Uterus (tissue), 4 donors: Measurements from ENCODE around the gene NDUFA11. TPM values are rescaled to one million over a fixed set of nuclear protein-coding genes. Genes with fewer than 3 reads are reported as not detected.

ENCODE experiments used
- DNase-seq, 2 donors: peaks; one replicate each; pipeline ENCODE4 v3.0.0-alpha.2; 2019 to 2020
- H3K27ac ChIP-seq, 2 donors: fragments of 200-600 bp; sonication (generic); 1 replicate in 1 of 2; 2 replicates in 1 of 2; pipeline ENCODE4 v1.5.1; 2016 to 2018
- H3K27me3 ChIP-seq, 2 donors: fragments of 200-600 bp; sonication (generic); one replicate each; pipeline ENCODE4 v1.5.1; 2018 to 2019; ENCODE audit warnings: control low read depth in 1 of 2
- H3K36me3 ChIP-seq, 2 donors: fragments of 200-600 bp; sonication (generic); one replicate each; pipeline ENCODE4 v1.5.1; 2019; ENCODE audit warnings: control low read depth in 1 of 2
- H3K4me1 ChIP-seq, 2 donors: fragments of 200-600 bp; sonication (generic); one replicate each; pipeline ENCODE4 v1.5.1; 2018 to 2019; ENCODE audit warnings: control low read depth in 1 of 2
- H3K4me3 ChIP-seq, 2 donors: fragments of 200-600 bp; sonication (generic); 1 replicate in 1 of 2; 2 replicates in 1 of 2; pipeline ENCODE4 v1.5.1; 2018 to 2019; ENCODE audit warnings: mild to moderate bottlenecking in 1 of 2
- H3K9me3 ChIP-seq, 2 donors: fragments of 200-600 bp; sonication (generic); one replicate each; pipeline ENCODE4 v1.5.1; 2019; ENCODE audit warnings: control low read depth in 1 of 2
- POLR2A ChIP-seq, 2 donors: fragments of 450-650 bp; IDR thresholded peaks; one replicate each; pipeline ENCODE4 v1.6.1; 2016; ENCODE audit warnings: antibody characterized with exemption in 2 of 2, mild to moderate bottlenecking in 1 of 2, moderate library complexity in 1 of 2
- intact Hi-C: fragments of 100-400 bp; cut with DNase I; formaldehyde crosslinking; loops from one replicate; pipeline ENCODE4 v1.15.1; 2023; ENCODE audit warnings: low total_unique reads
- total RNA-seq, 4 donors: library from RNA; depleted of rRNA in 3 of 4; stranded (reverse); fragments of >200 nt in 3 of 4; gene quantifications; one replicate each; pipeline versions ENCODE4 v1.1.0 to v1.2.4, GENCODE V29; 2014 to 2023
- TF ChIP-seq, protein P1 (sequence below), 4 experiments: fragments of 200-600 bp in 2 of 4; fragments of 450-650 bp in 2 of 4; sonication (generic) in 2 of 4; IDR thresholded peaks; one replicate each; pipeline ENCODE4 v1.5.1; 2016 to 2019; ENCODE audit warnings: antibody characterized with exemption in 4 of 4, mild to moderate bottlenecking in 2 of 4, moderate library complexity in 1 of 4
- donor health status: DM: yes; HTN: yes; CAD: no.

The NDUFA11 gene
- total RNA-seq, 4 donors from 2014 or later, result 68.7 to 261 (median 150) TPM

DNA sequence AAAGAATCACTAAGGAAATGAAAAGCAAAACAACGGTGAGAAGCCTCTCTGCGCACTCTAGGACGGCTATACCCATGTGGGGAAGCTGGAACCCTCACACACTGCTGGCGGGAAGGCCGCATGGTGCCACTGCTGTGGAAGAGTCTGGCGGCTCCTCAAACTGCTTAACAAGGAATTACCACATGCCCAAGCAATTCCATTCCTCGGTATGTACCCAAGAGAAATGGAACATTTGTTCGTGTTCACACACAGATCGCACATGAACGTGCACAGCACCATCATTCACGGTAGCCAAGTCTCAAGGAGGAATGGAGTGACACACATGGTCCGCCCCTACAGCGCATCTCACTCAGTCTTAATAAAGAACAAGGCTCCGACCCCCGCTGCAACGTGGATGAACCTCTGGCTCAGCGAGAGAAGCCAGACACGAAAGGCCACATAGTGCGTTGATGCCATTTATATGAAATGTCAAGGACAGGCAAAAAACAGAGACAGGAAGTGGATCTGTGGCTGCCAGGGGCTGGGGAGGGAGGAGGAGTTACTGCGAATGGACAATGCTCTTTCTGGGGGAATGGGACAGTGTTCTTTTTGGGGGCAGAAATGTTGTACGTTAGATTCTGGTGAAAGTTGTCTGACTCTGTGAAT lies 18.0 kb upstream of the NDUFA11 start:
- H3K4me3 ChIP-seq, result no peak overlapping the region
- DNase-seq, result no peak
- no peaks in the 10 kb centered on the region for H3K36me3 ChIP-seq
- TF ChIP-seq POLR2A (IDR thresholded peaks at IDR 0.05), result no peak
- TF ChIP-seq, protein P1, sequence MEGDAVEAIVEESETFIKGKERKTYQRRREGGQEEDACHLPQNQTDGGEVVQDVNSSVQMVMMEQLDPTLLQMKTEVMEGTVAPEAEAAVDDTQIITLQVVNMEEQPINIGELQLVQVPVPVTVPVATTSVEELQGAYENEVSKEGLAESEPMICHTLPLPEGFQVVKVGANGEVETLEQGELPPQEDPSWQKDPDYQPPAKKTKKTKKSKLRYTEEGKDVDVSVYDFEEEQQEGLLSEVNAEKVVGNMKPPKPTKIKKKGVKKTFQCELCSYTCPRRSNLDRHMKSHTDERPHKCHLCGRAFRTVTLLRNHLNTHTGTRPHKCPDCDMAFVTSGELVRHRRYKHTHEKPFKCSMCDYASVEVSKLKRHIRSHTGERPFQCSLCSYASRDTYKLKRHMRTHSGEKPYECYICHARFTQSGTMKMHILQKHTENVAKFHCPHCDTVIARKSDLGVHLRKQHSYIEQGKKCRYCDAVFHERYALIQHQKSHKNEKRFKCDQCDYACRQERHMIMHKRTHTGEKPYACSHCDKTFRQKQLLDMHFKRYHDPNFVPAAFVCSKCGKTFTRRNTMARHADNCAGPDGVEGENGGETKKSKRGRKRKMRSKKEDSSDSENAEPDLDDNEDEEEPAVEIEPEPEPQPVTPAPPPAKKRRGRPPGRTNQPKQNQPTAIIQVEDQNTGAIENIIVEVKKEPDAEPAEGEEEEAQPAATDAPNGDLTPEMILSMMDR (IDR thresholded peaks at IDR 0.05), result no peak
- no peak overlapping the region for H3K27ac ChIP-seq
- intact Hi-C loops, result no loop called here
- H3K27me3 ChIP-seq, result no peaks in the 10 kb centered on the region
- H3K4me1 ChIP-seq, result peaks cover 0 to 6% of the 10 kb centered on the region in 2 donors
- H3K9me3 ChIP-seq, result no peaks in the 10 kb centered on the region

DNA sequence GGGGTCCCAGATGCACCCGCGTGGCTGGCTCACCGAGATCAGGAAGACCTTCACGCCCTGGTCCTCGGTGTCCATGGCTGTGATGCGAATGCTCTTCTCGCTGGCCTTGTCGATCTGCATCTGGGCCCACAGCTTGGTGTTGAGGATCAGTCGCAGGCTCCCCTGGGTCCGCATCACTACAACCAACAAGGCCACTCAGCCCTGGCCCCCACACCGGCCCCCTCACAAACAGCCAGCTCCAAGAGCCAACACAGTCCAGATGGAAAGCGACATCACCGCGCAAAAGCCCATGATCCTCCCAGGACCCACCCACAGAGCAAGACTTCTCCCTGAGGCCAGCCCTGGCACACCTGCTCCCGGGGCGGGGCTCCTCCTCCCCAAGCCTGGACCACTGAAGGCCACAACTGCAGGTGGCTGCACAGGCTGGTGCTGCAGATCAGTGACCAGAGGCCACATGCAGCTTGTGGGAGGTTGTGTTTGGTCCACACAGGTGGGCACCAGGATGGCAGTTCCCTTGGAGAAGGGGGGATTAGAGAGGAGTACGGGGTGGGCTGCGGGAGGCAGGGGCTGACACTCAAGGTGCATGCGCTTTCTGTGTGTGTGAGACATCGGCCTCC lies 15.0 kb upstream of the NDUFA11 start:
- H3K27me3 ChIP-seq, result no peaks in the 10 kb centered on the region
- no peak for TF ChIP-seq POLR2A (IDR thresholded peaks at IDR 0.05)
- TF ChIP-seq, protein P1 (IDR thresholded peaks at IDR 0.05), result no peak
- intact Hi-C loops, result no loop called here
- no peak overlapping the region for H3K27ac ChIP-seq
- no peaks in the 10 kb centered on the region for H3K4me1 ChIP-seq
- DNase-seq, result no peak
- no peaks in the 10 kb centered on the region for H3K9me3 ChIP-seq
- no peaks in the 10 kb centered on the region for H3K36me3 ChIP-seq
- no peak overlapping the region for H3K4me3 ChIP-seq

DNA sequence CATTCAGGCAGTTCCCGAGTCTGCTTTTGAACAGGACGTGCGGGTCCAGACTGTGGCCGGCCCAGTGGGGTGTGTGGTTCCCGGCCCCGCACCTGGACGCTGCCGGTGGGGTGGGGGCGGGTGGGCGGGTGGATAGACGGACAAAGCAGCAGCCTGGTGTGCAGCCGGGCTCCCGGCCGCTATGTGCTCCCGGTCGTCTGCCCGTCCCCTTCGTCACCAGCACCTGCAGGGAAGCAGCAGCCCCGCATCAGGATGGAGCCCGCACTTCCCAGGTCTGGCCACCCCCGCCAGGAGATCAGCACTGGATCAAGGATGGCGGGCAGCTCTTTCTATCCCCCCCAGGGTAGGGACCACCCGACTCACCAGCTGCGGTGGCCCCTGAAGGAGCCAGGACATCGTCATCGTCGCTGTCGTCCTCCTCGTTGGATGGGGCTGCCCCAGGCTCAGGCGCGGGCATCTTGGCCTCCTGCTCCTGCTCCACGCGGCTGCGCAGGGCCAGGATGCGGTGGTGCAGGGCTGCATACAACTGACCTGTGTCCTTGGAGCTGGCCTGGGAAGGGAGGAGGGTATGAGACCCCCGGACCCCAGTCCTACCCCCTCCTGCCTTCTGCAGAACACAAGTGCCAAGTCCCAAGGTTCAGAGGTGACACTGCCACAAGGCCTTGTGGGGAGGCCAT lies 14.0 kb upstream of the NDUFA11 start:
- no peaks in the 10 kb centered on the region for H3K9me3 ChIP-seq
- H3K4me1 ChIP-seq, result no peaks in the 10 kb centered on the region
- intact Hi-C loops, result no loop called here
- no peaks in the 10 kb centered on the region for H3K36me3 ChIP-seq
- H3K4me3 ChIP-seq, result no peak overlapping the region
- no peak overlapping the region for H3K27ac ChIP-seq
- H3K27me3 ChIP-seq, result no peaks in the 10 kb centered on the region
- TF ChIP-seq, protein P1 (IDR thresholded peaks at IDR 0.05), result no peak
- TF ChIP-seq POLR2A (IDR thresholded peaks at IDR 0.05), result no peak
- DNase-seq, result no peak

DNA sequence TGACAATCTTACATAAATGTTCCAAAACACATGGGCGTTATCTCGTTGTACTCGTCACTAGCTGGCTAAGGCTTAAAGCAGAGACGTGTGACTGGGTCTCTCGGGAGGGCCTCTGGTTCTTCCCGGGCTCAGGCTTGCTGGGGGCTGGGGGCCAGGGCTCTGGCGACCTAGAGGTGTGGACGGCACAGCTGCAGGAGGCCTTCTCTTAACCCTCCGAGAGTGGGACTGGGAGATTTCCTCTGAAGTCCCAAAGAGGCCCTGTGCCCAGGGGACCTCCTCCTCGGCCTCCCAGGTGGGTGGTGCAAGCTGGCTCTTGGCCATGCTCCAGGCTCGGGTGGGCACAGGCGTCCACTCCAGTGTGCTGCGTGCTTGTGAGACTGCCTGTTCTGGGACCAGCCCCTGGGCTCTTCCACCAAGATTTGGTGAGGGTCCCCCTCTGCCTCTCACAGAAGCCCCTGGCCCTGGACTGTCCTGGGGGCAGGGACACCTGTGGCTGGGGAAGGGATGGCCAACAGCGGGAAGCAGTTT lies 12.7 kb upstream of the NDUFA11 start:
- Histone ChIP-seq H3K27ac (no peak overlapping the region), H3K9me3 (no peaks in the 10 kb centered on the region), H3K36me3 (no peaks in the 10 kb centered on the region), H3K27me3 (no peaks in the 10 kb centered on the region), H3K4me3 (no peak overlapping the region), H3K4me1 (no peaks in the 10 kb centered on the region)
- no peak for DNase-seq
- intact Hi-C loops, result no loop called here
- TF ChIP-seq, protein P1 (IDR thresholded peaks at IDR 0.05), result no peak

- no peaks in the 10 kb centered on the region for H3K4me1 ChIP-seq
- no peaks in the 10 kb centered on the region for H3K27me3 ChIP-seq
- H3K9me3 ChIP-seq, result no peaks in the 10 kb centered on the region
- TF ChIP-seq, protein P1 (IDR thresholded peaks at IDR 0.05), result no peak
- TF ChIP-seq POLR2A (IDR thresholded peaks at IDR 0.05), result no peak
- H3K27ac ChIP-seq, result no peak overlapping the region
- DNase-seq, result no peak
- H3K36me3 ChIP-seq, result no peaks in the 10 kb centered on the region
- no peak overlapping the region for H3K4me3 ChIP-seq
- intact Hi-C loops, result no loop called here
Measured at GRCh38 chr19:5915782-5916165, 12.2 kb upstream of the NDUFA11 start.
